Uterus (tissue), 4 donors: ENCODE results near the gene A4GALT. TPM values are rescaled to one million over a fixed set of nuclear protein-coding genes. Genes with fewer than 3 reads are reported as not detected.

Experiments used
- DNase-seq, 2 donors: peaks; one replicate each; pipeline ENCODE4 v3.0.0-alpha.2; 2019 to 2020
- H3K27ac ChIP-seq, 2 donors: fragments of 200-600 bp; sonication (generic); 1 replicate in 1 of 2; 2 replicates in 1 of 2; pipeline ENCODE4 v1.5.1; 2016 to 2018
- H3K27me3 ChIP-seq, 2 donors: fragments of 200-600 bp; sonication (generic); one replicate each; pipeline ENCODE4 v1.5.1; 2018 to 2019; ENCODE audit warnings: control low read depth in 1 of 2
- H3K36me3 ChIP-seq, 2 donors: fragments of 200-600 bp; sonication (generic); one replicate each; pipeline ENCODE4 v1.5.1; 2019; ENCODE audit warnings: control low read depth in 1 of 2
- H3K4me1 ChIP-seq, 2 donors: fragments of 200-600 bp; sonication (generic); one replicate each; pipeline ENCODE4 v1.5.1; 2018 to 2019; ENCODE audit warnings: control low read depth in 1 of 2
- H3K4me3 ChIP-seq, 2 donors: fragments of 200-600 bp; sonication (generic); 1 replicate in 1 of 2; 2 replicates in 1 of 2; pipeline ENCODE4 v1.5.1; 2018 to 2019; ENCODE audit warnings: mild to moderate bottlenecking in 1 of 2
- H3K9me3 ChIP-seq, 2 donors: fragments of 200-600 bp; sonication (generic); one replicate each; pipeline ENCODE4 v1.5.1; 2019; ENCODE audit warnings: control low read depth in 1 of 2
- POLR2A ChIP-seq, 2 donors: fragments of 450-650 bp; IDR thresholded peaks; one replicate each; pipeline ENCODE4 v1.6.1; 2016; ENCODE audit warnings: antibody characterized with exemption in 2 of 2, mild to moderate bottlenecking in 1 of 2, moderate library complexity in 1 of 2
- intact Hi-C: fragments of 100-400 bp; cut with DNase I; formaldehyde crosslinking; loops from one replicate; pipeline ENCODE4 v1.15.1; 2023; ENCODE audit warnings: low total_unique reads
- total RNA-seq, 4 donors: library from RNA; depleted of rRNA in 3 of 4; stranded (reverse); fragments of >200 nt in 3 of 4; gene quantifications; one replicate each; pipeline versions ENCODE4 v1.1.0 to v1.2.4, GENCODE V29; 2014 to 2023
- TF ChIP-seq, protein P1 (sequence below), 4 experiments: fragments of 200-600 bp in 2 of 4; fragments of 450-650 bp in 2 of 4; sonication (generic) in 2 of 4; IDR thresholded peaks; one replicate each; pipeline ENCODE4 v1.5.1; 2016 to 2019; ENCODE audit warnings: antibody characterized with exemption in 4 of 4, mild to moderate bottlenecking in 2 of 4, moderate library complexity in 1 of 4
- donor health status: DM: yes; HTN: yes; CAD: no.

A4GALT gene
- total RNA-seq, 4 donors from 2014 or later = 4.4 to 100.0 (median 19.6) TPM

DNA sequence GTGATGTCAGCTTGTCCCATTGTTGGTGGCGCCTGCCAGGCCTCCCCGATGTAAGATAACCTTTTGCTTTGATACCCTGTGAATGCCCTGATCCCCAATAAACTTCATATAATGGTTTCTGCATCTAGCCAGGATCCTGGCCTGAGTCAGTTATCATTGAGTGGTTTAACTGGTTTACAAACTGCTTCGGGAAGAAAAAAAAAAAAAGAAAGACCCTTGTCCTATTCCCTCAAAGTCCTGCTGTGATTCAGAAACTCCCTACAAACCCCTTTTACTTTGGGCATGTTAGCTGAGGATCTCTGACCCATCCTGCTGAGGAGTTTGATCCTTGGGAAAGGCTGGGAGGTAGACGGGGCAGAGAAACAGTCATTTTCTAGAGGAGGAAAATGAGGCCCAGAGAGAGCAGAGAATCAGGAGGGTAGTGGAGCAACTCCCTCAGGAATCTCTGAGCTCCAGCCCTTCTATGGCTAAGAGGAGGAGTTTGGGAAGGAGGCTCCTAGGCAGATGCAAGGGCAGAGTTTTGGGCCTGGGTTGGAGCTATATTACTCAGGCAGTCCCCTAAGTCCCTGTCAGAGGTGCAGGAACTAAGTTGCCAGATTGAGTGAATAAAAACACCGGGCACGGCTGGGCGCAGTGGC, 66.1 kb downstream of the A4GALT start:
- H3K27ac ChIP-seq = no peak overlapping the region

DNA sequence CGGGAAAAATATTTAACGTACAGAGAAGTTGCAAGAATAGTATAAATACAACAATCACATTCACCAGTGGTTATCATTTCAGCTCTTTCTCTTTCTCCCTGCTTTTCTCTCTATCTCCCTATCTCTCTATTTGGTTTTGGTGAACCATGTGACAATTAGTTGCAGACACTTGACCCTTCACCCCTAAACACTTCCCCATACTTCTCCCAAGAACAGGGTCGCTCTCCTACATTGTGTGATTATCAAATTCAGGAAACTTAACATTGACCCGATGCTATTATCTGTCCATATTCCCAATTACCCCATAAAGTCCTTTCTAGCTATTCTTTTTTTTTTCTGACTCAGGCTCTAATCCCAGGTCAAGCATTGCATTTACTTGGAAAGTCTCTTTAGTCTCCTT, 66.7 kb downstream of the A4GALT start:
- no peaks in the 10 kb centered on the region for H3K27me3 ChIP-seq
- H3K4me1 ChIP-seq = peaks cover 0 to 4% of the 10 kb centered on the region in 2 donors
- no peaks in the 10 kb centered on the region for H3K36me3 ChIP-seq
- H3K4me3 ChIP-seq = no peak overlapping the region
- H3K9me3 ChIP-seq = no peaks in the 10 kb centered on the region
- TF ChIP-seq, protein P1, sequence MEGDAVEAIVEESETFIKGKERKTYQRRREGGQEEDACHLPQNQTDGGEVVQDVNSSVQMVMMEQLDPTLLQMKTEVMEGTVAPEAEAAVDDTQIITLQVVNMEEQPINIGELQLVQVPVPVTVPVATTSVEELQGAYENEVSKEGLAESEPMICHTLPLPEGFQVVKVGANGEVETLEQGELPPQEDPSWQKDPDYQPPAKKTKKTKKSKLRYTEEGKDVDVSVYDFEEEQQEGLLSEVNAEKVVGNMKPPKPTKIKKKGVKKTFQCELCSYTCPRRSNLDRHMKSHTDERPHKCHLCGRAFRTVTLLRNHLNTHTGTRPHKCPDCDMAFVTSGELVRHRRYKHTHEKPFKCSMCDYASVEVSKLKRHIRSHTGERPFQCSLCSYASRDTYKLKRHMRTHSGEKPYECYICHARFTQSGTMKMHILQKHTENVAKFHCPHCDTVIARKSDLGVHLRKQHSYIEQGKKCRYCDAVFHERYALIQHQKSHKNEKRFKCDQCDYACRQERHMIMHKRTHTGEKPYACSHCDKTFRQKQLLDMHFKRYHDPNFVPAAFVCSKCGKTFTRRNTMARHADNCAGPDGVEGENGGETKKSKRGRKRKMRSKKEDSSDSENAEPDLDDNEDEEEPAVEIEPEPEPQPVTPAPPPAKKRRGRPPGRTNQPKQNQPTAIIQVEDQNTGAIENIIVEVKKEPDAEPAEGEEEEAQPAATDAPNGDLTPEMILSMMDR (IDR thresholded peaks at IDR 0.05) = no peak
- no peak for TF ChIP-seq POLR2A (IDR thresholded peaks at IDR 0.05)
- DNase-seq = no peak
- intact Hi-C loops = no loop called here
- no peak overlapping the region for H3K27ac ChIP-seq

More for the DNA sequence above, 66.1 kb downstream of the A4GALT start:
- intact Hi-C loops = no loop called here
- H3K36me3 ChIP-seq = no peaks in the 10 kb centered on the region
- no peaks in the 10 kb centered on the region for H3K9me3 ChIP-seq
- DNase-seq = no peak
- no peak overlapping the region for H3K4me3 ChIP-seq
- H3K4me1 ChIP-seq = peaks cover 0 to 2% of the 10 kb centered on the region in 2 donors
- H3K27me3 ChIP-seq = no peaks in the 10 kb centered on the region
- TF ChIP-seq, protein P1 (IDR thresholded peaks at IDR 0.05) = no peak
- TF ChIP-seq POLR2A (IDR thresholded peaks at IDR 0.05) = no peak

DNA sequence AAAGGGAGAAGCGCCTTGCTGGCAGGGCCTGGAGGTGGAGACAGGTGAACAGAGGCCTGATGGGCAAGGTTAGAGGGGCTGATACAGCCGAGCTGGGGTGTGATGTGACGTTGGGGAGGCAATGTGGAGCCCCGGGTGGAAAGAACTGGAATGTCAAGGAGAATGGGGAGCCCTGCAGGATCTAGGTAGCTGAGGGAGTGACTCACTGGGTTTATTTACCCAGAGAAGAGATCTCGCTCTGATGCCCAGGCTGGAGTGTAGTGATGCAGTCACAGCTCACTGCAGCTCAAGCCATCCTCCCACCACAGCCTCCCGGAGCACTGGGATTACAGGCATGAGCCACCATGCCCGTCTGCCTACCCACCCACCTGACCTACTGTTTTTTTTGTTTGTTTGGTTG, 69.5 kb downstream of the A4GALT start:
- no peak overlapping the region for H3K4me3 ChIP-seq
- intact Hi-C loops = no loop called here
- no peak for DNase-seq
- TF ChIP-seq POLR2A (IDR thresholded peaks at IDR 0.05) = no peak
- TF ChIP-seq, protein P1 (IDR thresholded peaks at IDR 0.05) = no peak
- H3K4me1 ChIP-seq = peaks cover 10 to 21% of the 10 kb centered on the region in 2 donors
- no peak overlapping the region for H3K27ac ChIP-seq
- no peaks in the 10 kb centered on the region for H3K9me3 ChIP-seq
- H3K36me3 ChIP-seq = no peaks in the 10 kb centered on the region
- no peaks in the 10 kb centered on the region for H3K27me3 ChIP-seq

DNA sequence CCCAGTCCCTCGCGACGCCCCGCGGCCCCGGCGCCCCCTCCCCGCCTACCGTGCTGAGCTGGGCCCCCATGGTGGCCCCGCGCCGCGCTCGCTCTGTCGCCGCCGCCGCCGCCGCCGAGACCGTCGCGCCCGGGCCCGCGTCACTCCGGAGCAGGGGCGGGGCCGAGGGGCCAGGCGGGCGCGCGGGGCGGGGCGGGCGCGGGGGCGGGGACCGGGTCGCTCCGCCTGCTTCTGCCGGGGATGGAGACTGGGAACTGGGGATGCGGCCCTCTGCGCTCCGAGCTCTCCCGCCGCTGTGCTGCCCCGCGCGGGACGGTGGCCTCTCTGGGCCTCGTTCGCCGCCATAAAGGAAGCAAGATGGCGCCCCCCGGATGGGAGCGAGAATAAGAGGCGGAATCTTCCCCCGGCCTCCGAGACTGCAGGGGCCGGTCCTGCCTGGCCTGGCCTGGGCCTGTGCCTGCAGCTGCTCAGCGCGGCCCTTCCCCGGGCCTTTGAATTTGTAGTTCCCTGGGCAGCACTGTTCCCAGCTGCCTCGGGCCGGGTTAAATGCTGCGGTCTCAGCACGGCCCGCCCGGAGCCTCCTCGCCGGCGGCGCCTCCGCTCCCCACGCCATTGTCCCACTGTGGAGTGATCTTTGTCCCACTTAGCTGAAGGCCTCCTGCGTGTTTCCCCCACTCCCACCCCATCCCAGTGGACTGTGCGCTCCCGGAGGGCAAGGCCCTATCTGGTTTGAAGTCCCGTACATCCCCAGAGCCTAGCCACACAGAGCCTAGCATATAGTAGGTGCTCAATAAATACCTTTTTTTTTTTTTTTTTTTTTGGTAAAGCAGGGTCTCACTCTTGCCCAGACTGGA, 71.2 kb downstream of the A4GALT start, which contains the start of gene CYB5R3:
TSS of gene CYB5R3 (minus strand) at position 147 of the 854 bp plus-strand sequence. CDS start at position 70, 77 bp downstream.
- DNase-seq = peak; percentile 82 to 85
- H3K4me3 ChIP-seq = peak within 1 kb of the TSS; percentile 77 to 99
- no peaks in the 10 kb centered on the region for H3K27me3 ChIP-seq
- peaks cover 12 to 28% of the 10 kb centered on the region in 2 donors for H3K4me1 ChIP-seq
- peak in 1 of 2 donors; percentile 52 for TF ChIP-seq POLR2A (IDR thresholded peaks at IDR 0.05)
- TF ChIP-seq, protein P1 (IDR thresholded peaks at IDR 0.05) = no peak
- H3K27ac ChIP-seq = peak within 1 kb of the TSS; percentile 96 to 98
- no peaks in the 10 kb centered on the region for H3K36me3 ChIP-seq
- no peaks in the 10 kb centered on the region for H3K9me3 ChIP-seq
- intact Hi-C loops = no loop called here
